Jurkat, Clone E6-1 (cell line): ENCODE measurements around the gene TNIK.

Experiments
- DNase-seq: peaks from one replicate; pipeline ENCODE4 v3.0.0-alpha.2; 2011; ENCODE audit warnings: low read depth, low spot score
- H3K4me3 ChIP-seq: 2 replicates; pipeline ENCODE4 v1.5.1; 2011; ENCODE audit warnings: mild to moderate bottlenecking, low read length, control low read depth, moderate library complexity

Gene TNIK

DNA sequence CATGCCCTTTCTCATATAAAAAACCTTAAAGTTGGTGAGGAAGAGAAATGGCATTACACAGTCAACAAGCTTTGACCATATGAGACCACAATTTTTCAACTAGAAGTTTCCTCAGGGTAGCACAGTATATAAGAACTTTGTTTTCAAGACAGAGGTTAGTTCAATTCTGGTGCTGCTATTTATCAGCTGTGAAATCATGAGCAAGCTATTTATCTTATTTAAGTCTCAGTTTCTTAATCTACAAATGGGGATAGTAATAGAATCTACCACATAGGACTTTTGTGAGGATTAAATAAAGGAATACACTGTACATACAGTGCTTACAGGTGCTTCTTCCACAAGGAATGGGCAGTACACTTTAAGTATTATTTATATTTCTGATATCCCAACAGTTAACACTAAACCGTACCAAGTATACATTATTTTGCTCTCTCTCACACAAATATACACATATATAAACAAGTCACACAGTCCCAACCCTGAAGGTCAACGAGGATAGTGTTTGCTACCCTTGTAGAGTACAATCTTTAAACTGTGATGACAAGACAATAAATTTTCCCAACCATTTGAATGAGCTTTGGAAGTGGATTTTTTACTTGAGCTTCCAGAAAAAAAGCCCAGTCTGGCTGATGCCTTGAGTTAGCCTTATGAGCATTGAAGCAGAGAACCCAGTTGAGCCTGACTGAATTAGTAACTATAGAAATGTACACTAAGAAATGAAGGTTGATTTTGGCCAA lies 178.8 kb downstream of the TNIK start:
- no peak for DNase-seq
- no peak overlapping the region for H3K4me3 ChIP-seq

DNA sequence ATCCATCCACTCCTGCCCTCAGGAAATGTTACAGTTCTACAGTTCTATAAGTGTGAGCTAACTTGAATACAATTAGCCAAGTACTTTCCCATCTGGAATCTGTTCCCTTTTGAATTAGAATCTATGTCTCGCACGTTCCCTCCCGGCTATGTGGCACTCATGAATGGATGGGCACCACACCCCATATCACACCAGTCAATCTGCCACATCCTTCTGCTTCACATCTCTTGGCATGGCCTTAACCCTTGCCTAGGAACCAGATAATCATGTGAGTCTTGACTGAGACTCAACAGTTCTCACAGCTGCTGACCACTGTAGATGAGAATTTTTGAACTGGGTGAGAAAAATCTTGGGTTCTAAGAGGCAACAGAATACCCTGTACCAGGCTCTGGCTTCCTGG lies 180.2 kb downstream of the TNIK start:
- DNase-seq = no peak
- H3K4me3 ChIP-seq = no peak overlapping the region

DNA sequence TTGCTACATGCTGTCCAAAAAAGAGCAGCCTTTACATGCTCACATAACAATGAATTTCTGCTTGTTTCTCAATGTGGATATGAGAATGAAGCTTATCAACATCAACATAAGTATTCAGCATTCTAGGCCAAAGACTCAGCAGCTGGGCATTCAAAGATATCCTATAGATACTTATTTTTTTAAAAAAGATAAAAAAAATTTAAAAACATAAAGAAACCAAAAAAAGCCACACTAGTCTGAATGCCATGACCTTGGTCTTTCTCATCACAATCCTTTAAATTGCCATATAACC lies 182.0 kb downstream of the TNIK start:
- H3K4me3 ChIP-seq = no peak overlapping the region
- DNase-seq = no peak

DNA sequence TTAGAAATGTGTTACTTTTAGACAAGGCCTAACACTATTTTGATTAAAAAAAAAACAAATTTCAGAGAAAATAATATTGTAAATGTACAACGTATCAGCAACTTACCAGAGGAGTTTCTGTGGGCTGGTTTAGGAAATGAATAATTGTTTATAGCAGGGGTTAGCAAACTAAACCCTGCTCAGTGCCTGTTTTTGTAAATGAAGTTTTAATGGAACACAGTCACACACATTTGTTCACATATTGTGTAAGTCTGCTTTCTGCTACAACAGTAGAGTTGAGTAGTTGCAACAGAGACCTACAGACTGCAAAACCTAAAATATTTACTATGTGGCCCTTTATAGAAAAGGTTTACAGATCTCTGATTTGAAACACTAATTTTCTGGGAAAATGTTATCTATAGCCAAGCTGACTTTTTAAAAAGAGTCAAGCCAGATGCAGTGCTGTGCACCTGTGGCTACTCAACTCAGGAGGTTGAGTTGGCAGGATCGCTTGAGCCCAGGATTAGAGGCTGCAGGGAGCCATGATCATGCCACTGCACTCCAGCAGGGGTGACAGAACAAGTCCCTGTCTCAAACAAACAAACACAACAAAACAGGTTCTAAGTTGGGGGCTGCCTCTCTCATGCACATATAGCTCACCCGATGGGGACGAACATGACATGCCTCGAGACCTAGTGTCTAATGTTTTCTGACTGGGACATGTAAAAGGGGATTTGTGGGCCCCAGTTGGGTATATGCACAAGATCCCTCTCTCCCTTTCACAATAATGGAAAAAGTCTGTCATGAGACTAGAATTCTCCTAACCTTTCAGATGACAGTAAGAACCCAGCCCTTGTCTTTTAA lies 182.5 kb downstream of the TNIK start:
- no peak for DNase-seq
- H3K4me3 ChIP-seq = no peak overlapping the region

DNA sequence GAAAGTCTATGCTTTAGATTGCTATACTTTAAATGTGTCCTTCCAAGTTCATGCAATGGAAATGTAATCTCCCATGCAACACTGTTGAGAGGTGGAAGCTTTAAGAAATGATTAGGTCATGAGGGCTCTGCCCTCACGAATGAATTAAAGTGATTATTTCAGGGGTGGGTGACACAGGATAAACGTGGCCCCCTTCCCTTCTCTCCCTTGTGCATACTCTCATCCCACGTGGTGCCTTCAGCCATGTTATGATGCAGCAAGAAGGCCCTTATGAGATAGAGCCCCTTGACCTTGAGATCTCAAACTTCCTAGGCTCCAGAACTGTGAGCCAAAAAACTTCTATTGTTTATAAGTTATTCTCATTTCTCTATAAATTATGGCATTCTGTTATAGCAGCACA lies 183.3 kb downstream of the TNIK start:
- DNase-seq = no peak
- H3K4me3 ChIP-seq = no peak overlapping the region

DNA sequence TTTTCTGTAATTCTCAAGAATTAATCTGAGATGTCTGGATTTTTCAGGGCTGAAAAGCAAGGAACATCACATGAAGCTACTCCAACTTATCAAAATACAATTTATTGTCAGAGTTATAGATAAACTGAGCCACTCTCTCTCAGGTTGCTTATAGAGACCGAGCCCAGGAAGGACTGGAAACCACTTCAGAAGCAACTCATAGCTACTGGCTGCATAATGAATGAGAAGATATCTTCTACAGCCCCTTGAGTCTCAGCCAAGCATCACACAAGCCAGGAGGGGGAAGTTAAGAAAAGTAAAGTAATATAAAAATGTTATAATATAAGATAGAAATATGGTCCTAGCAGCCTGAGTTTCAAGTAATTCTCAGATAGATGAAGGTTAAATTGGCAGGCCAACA lies 186.0 kb downstream of the TNIK start:
- no peak overlapping the region for H3K4me3 ChIP-seq
- no peak for DNase-seq

DNA sequence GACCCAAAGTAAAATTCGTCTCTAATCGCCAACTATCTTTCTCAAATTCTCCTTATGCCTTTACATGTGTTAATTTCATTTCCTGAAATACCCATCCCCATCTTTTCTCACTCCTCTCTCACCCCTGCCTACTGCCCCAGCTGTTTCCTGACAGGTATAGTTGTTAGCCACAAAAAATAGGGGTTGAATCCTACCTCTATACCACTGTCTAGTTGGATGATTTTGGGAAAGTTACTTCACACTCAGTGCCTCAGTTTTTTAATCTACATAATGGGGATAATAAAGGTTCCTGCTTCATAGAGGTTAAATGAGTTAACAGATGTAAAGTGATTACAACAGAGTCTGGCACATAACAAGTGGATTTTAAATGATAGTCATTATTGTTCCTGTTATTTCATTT lies 189.7 kb downstream of the TNIK start:
- H3K4me3 ChIP-seq = no peak overlapping the region
- DNase-seq = no peak

DNA sequence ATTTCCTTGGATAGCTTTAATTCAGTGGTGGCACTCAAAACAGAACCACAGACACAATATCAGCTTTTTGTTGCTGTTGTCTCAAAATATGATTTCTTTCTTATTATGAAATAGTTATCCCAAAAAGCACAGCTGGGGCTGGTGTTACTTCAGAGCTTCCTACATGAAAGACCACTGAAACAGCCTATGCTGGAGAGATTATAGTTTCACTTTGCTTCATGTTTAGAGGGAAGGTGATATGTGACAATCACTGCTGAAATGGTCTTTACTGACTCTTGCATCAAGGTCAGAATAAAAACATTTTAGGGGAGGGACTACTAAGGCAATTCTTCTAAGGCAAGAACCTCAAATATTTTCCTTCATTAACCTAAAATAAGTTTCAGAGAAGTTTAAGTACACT lies 190.7 kb downstream of the TNIK start:
- H3K4me3 ChIP-seq = no peak overlapping the region
- no peak for DNase-seq

DNA sequence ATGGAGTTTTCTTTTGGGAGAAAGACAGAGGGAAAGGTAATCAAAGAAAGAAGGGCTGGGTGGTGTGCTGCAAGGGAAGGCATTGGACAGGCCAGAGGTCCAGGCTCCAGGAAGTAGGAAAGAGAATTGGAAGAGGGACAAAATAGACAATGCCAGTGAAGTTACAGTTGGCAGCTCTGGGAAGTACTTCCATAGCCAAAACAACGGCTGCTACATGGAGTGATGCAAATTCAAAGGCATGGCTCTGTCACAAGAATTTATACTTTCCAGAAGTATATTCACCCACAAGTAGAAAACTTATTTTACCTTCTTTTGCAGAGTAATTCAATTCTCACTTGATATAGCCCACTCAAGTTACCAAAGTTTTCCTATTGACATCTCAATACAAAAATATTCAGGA lies 191.5 kb downstream of the TNIK start:
- no peak overlapping the region for H3K4me3 ChIP-seq
- DNase-seq = no peak

DNA sequence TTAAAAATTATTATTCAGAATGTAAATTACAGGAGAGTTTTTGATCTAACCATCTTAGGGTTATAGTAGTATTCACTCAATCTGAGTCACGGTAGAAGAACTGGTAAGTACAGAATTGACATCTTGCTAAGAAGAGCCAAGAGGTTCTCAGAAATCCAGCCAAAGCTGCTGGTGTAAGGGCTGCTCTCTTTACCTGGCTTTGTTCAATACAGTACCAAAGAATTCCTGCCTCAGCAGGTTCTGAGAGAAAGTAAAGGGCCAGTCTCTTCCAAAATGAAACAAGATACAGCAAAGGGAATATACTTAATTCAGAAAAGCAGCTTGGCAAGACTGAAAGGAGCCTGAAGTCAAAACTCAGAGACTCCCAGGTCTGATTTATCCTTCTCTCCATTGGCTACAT lies 193.1 kb downstream of the TNIK start:
- no peak overlapping the region for H3K4me3 ChIP-seq
- no peak for DNase-seq

DNA sequence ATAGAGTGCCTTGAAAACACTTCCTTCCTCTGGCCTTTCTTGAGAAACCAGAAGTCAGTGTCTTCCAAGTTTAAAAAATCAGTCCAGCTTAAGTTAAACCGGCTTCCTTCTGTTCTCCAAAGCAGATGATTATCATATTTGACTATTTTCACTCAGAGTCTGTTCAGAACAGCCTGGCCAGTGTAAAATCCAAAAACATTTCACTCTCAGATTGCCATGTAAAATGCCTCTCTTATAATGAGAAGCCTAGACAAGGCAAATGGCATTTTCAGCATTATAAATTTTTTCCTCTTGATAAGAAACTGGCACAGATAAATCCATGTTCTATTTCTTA lies 193.5 kb downstream of the TNIK start:
- no peak overlapping the region for H3K4me3 ChIP-seq
- DNase-seq = no peak

DNA sequence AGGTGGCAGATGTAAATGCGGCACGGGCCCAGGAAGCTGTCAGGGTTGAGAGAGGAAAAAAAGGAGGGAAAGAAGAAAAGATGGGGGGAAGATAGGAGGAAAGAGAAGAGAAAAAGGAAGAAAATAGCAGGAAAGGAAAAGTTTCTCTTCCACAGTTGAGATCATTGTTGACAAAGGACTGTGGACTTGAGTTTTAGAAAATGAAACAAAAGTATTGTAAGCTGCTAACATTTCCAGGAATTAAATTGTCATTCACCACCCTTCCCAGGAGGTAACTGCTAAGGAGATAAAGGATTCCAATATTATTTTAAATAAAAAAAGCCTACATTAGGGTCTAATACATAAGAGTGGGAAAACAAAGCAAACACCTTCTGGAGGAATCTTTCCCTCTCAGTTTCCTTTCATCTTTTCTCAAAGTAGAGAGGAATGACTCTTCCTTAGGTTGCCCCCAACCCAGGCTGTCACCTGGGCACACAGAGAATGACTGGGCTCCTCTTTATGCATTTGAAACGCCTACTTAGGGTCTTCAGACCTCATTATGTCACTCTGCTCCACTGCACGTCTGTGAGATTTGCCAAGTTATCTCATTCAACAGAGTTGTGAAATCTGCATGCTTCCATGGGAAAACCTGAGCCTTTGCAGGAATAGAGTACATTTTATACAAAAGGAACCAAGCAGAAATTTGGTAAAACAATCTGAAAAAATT lies 194.0 kb downstream of the TNIK start:
- no peak overlapping the region for H3K4me3 ChIP-seq
- no peak for DNase-seq

DNA sequence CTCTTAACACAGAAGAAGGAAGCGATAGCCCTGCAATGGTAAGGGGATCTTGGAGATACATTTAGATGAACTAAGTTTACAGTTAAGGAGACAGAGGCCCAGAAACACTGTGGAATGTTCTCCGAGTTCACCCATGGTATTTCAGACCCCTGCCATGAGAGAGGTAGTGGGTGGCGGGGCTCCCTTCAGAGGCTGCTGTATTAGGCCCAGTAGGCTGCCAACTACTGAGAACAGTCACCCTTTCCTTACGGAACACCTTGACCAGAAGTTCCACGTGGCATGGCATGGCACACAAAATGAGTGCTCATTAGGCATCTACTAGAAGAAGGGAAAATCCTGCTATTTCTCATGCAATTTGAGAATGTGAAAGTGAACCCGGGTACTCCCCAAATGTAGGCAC lies 195.4 kb downstream of the TNIK start:
- H3K4me3 ChIP-seq = no peak overlapping the region
- DNase-seq = no peak

DNA sequence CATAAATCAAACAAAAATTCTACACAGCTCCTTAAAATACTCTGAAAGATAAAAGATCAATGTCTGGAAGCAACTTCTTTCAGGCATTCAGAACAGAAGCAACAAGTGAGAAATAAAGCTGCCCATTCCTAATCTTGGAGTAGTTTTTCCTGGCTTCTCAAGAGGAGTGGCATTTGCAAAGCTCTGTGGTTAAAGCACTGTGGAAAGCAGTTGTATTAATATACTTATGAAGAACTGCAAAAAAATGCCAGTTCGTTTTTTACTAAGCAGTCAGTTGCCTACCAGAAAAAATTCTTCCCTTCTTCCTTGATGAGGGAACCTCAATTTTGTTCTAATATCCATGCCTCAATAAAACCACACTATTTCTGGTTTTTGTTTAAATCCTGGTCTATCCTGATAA lies 197.8 kb downstream of the TNIK start:
- H3K4me3 ChIP-seq = no peak overlapping the region
- no peak for DNase-seq

DNA sequence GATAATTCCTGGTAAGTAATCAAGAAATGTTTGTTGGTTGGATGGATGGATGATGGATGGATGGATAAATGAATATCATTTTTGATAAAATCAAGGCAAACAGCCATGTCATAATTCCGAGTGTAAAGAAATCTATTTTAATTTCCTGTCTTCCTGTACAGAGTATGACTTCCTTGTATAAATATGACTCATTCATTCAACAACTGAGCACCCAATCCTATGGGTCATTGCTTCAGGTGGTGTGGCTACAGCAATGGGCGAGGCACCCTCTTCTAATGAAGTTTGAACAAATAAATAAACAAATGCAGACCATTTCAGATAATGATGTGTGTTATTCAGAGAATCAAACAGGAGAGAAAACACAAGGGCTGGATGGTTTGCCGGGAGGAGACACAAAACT lies 198.7 kb downstream of the TNIK start:
- H3K4me3 ChIP-seq = no peak overlapping the region
- no peak for DNase-seq

DNA sequence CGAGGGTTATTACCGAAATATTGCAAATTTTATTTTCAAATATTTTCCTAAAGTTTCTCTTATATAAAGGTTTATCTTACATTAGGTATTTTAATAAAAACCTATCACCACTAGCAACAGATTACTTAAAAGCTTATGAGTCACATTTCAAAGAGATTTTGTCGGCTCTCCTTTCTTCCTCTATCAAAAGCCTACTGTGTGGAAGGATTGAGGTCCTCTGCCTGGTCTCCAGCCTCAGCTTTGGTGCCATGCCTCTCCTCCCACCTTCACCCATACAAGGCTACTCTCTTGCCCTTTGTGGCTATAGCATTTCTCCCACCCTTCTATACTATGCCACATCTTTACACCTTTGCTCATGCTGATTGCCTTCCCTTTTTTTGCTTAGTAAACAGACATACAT lies 199.3 kb downstream of the TNIK start:
- DNase-seq = no peak
- H3K4me3 ChIP-seq = no peak overlapping the region

DNA sequence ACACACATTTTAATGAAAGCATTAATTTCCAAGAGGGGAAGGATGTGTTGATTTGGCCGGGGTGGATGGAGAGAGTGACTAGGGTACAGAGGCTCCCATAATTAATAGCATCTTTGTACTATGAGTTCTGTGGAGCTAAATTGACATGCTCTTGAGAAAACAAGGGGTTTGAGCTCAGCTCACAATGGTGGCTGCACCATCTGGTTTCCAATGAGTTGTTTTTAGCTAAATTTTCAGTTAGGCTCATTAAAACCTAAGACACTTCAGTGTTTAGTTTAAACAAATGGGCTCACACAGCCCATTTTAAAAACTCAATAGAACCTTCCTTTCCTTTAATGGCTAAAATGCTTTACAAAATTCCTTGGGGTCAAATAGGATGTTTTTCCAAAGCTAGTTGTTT lies 199.7 kb downstream of the TNIK start:
- no peak overlapping the region for H3K4me3 ChIP-seq
- DNase-seq = no peak

DNA sequence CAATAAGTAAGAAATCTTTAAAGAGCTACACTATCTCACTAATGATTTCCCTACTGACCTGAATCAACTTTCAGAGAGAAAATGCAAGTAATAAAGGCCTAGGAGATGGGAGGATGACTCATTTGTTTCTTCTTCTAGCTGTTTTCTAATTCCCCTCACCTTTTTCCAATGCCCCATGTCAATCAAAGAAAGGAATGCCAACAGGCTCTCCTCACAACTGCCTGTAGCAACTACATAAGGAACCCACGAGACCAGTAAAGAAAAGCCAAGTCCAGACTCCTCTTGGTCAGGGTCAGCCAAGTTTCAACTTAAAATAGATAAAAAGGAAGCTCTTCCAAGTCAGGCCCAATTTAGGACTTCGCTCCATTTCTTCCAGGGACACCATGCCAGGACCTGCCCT lies 201.9 kb downstream of the TNIK start:
- DNase-seq = no peak
- H3K4me3 ChIP-seq = no peak overlapping the region

DNA sequence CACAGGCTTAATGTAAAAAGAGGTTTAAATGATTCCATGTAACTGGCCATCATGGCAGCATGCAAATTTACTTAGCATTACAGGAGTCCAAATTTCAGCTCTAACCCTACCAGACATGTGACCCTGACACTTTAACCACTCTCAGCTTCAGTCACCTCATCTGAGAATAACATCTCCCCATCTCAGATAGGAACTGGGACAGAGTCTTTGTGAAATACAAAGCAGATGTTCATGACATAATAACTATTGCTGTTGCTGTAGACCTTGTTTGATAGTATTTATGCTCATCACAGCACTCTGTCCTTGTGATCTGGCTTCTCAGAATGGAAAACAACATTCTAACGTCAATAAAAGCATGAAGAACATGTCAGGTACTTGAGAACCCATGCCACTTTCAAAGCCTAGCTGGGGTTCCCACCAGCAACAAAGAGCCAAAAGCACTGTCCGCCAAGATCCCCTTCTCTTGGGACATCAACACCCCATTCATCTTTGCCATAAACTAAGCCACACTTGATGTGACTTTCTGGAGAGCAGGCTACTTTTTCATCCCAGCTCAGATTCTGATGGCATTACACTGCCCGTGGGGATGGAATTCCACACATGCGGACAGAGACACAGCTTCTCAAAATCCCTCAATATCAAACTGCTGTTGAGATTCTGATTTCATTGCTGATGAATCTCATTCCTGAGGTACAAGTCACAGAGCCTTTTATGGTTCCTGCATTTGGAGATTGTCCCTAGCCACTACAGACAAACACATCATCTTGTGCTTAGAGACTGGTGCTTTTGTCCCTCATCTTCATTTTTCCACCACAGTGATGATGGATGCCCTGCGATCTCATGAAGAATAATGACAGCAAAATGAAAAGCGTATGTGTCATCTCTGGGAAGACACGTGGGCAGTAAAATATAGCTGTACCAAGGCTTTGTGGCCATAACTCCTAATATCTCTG lies 202.7 kb downstream of the TNIK start:
- no peak for DNase-seq
- H3K4me3 ChIP-seq = no peak overlapping the region
